AG09319 (cell line): Measurements from ENCODE around the gene B3GAT1.

Experiments used
- DNase-seq: peaks from one replicate; pipeline ENCODE4 v3.0.0-alpha.2; 2010; ENCODE audit warnings: low read depth; ENCODE audit errors: extremely low read depth
- CTCF ChIP-seq: IDR thresholded peaks from 2 replicates; pipeline ENCODE4 v1.5.1; 2011; ENCODE audit warnings: low read depth, mild to moderate bottlenecking, inconsistent platforms, low read length, moderate library complexity

The B3GAT1 gene

GRCh38 chr11:134374171-134374570, 37.9 kb downstream of the B3GAT1 start:
- DNase-seq: no peak
- TF ChIP-seq CTCF: no peak

GRCh38 chr11:134373591-134374052, 38.4 kb downstream of the B3GAT1 start:
- no peak for TF ChIP-seq CTCF
- no peak for DNase-seq

- DNase-seq: no peak
- no peak for TF ChIP-seq CTCF
Measured at GRCh38 chr11:134372961-134373360, 39.1 kb downstream of the B3GAT1 start.

GRCh38 chr11:134372536-134372935, 39.5 kb downstream of the B3GAT1 start:
- DNase-seq: no peak
- no peak for TF ChIP-seq CTCF

- no peak for DNase-seq
- no peak for TF ChIP-seq CTCF
Measured at GRCh38 chr11:134371436-134372185, 40.4 kb downstream of the B3GAT1 start.

- no peak for DNase-seq
- no peak for TF ChIP-seq CTCF
Measured at GRCh38 chr11:134370526-134371435, 41.3 kb downstream of the B3GAT1 start.
